Measurements from ENCODE around the gene KIF26A.

KIF26A gene

DNA sequence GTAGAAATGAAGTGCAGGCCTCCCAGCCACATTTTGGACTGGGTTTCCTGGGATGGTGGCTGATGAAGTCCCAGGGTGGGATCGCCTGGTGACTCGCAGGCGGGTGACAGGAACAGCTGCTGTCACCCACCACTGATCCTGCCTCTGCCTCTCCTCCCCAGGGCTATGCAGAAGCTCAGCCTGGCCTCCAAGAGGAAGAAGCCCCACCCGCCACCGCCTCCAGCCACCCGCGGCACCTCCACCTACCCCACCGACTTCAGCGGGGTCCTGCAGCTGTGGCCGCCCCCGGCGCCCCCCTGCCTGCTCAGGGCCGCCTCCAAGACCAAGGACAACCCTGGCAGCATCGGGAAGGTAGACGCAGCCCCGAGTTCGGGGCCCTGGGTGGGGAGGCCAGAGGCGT is 28.3 kb downstream of the KIF26A start:
- TF ChIP-seq, protein P1, sequence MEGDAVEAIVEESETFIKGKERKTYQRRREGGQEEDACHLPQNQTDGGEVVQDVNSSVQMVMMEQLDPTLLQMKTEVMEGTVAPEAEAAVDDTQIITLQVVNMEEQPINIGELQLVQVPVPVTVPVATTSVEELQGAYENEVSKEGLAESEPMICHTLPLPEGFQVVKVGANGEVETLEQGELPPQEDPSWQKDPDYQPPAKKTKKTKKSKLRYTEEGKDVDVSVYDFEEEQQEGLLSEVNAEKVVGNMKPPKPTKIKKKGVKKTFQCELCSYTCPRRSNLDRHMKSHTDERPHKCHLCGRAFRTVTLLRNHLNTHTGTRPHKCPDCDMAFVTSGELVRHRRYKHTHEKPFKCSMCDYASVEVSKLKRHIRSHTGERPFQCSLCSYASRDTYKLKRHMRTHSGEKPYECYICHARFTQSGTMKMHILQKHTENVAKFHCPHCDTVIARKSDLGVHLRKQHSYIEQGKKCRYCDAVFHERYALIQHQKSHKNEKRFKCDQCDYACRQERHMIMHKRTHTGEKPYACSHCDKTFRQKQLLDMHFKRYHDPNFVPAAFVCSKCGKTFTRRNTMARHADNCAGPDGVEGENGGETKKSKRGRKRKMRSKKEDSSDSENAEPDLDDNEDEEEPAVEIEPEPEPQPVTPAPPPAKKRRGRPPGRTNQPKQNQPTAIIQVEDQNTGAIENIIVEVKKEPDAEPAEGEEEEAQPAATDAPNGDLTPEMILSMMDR (conservative IDR thresholded peaks at IDR 0.05; ENCODE audit: low read depth): no peak
- ChIA-PET POLR2A (ENCODE audit: low non-redundant PET) (no interaction called here), CTCF (no interaction called here)
- DNase-seq (ENCODE audit: low spot score): no peak
- H3K27ac ChIP-seq: no peak overlapping the region

DNA sequence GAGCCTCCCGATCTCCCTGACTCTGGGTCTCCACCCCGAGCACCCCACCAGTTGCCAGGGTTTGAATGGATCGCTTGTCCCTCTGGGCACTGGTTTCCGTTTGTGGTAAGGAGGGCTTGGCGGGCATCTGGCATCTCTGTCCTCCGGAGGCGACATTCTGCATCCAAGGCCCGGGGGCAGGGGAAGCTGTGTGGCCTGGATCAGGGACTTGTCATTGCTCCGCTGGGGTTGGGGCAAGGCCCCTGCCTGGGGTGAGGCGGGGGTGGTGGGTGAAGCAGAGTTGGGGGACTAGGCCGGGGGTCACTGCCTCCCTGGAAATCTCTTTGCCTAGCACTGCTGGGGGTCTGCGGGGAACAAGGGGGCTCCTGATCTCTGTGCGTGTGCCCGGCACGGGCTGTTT is 30.2 kb downstream of the KIF26A start:
- H3K27ac ChIP-seq: no peak overlapping the region; the same call in 1 of the 2 replicates
- POLR2A ChIA-PET (ENCODE audit: low non-redundant PET): no interaction called here
- TF ChIP-seq, protein P1 (conservative IDR thresholded peaks at IDR 0.05; ENCODE audit: low read depth): no peak
- CTCF ChIA-PET: no interaction called here
- no peak for DNase-seq (ENCODE audit: low spot score)

DNA sequence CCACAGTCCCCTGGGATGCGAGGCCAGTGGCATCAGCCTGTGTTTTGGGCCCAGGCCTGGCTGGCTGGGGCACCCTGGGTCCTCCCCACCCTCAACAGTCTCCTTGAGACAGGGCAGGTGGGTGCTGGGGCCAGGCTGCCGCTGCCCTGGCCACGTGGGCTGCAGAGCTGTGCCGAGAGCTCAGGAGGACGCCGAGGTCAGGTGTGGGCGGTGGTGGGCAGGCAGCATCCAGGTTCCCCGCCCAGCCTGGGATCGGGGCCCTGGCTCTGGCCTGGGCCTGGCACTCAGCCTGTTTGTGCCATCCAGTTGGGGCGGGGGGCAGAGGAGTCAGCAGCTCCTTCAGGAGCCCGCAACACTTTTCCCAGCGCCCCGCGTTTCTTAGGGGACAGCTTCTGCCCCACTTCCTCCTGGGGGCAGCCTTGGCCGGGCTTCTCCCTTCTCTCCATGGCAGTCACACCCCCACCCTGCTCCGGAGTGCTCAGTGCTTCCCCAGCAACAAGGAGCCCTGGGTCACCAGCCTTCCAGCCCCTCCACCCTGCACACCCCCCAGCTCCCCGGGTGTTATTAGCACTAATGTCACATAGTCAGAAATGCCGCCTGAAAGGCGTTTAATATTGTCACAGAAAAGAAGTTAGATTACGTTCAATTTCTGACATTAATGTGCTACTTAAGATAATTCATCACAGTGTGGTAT is 30.8 kb downstream of the KIF26A start:
- H3K27ac ChIP-seq: no peak overlapping the region; the same call in 1 of the 2 replicates
- no peak for DNase-seq (ENCODE audit: low spot score)
- ChIA-PET CTCF (no interaction called here), POLR2A (ENCODE audit: low non-redundant PET) (no interaction called here)
- TF ChIP-seq, protein P1 (conservative IDR thresholded peaks at IDR 0.05; ENCODE audit: low read depth): no peak

DNA sequence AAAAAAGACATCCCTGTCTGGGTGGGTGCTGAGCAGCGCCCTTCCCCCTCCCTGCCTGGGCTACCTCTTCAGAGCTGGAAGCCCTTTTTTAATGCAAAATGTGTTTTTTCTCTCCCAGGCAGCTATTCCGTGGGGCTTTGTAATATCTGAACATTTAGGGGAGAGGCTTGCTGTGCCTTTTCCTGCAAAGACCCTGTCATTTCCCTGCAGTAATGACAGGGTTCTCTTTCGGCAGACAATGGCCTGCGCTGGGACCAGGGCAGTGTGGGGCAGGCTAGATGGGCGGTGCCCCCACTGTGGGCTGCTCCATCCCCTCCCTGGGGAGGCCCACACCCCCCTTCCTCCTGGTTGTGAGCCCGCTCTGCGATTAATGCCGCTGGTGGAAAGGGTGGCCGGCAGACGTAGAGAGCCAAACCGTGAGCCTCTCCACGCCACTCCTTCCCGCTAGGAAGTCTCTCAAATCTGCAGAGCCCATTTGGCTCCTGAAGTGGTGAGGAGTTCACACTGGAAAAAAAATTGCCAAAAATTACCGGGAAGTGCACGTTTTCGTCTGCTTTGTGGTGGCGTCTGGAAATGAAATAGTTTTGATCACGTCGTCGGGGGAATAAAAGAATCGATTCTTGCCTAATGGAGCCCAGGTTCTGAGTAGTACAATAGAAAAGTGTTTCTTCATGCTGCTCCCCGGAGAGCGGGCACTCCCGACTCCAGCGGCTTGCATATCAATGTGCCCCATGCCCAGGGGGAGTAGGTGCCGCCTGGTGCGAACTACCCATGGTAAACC is 31.5 kb downstream of the KIF26A start:
- ChIA-PET CTCF (no interaction called here), POLR2A (ENCODE audit: low non-redundant PET) (no interaction called here)
- H3K27ac ChIP-seq: no peak overlapping the region
- no peak for DNase-seq (ENCODE audit: low spot score)
- TF ChIP-seq, protein P1 (conservative IDR thresholded peaks at IDR 0.05; ENCODE audit: low read depth): no peak

DNA sequence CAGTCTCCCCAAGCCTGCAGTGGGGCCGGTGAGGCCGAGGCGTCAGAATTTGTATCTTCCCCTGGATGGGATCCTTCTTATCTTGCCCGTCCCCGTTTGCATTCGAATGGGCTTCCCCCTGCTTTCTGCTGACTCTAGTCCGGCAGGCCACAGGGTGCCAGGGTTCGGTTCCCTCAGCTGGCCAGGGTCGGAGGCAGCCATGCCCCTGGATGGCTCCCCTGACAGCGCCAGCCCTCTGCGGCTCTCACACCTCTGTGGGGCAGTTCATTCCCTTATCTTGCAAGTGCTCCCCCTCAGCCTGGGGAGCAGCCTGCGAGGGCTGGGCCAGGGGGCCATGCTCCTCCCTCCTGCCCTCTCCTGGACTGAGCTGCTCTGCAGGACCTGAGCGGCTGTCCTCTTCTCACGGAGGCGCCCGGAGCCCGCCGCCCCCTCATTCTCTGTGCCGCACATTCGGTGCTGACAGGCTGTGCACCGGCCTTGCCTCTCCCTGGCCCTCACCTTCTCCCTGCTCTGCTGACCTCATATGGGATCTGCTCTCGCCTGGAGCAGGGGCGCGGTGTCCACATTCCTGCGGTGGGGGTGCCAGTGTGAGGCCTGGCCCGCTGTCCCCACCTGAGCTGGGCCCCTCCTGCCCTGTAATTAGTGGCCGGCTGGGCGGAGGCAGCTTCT is 32.8 kb downstream of the KIF26A start:
- peak; percentile 74 for DNase-seq (ENCODE audit: low spot score)
- TF ChIP-seq, protein P1 (conservative IDR thresholded peaks at IDR 0.05; ENCODE audit: low read depth): no peak
- CTCF ChIA-PET: interaction anchor here (0.6 kb wide), 1 partner anchor 19 kb away, joined by 3 read pairs; no protein-coding TSS in a partner anchor
- POLR2A ChIA-PET (ENCODE audit: low non-redundant PET): no interaction called here
- H3K27ac ChIP-seq: peak overlapping the region; percentile 65

DNA sequence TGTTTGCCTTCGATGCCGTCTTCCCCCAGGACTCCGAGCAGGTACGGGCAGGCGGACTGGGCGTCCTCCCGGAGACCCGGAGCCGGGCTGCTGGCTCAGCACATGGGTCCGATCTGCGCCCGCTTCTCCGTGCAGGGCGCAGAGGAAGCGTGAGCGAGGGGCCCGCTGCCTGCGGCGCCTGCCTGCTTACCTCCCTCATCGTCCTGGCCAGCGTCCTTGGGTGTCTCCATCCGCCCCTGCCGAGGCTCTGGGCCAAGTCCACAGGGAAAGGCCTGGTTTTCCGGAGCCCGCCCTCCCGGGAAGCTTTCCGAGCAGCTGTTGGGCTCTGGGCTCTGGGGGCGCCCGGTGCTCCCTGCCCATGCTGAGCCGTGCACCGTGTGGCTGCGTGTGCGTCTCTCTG is 33.5 kb downstream of the KIF26A start:
- ChIA-PET CTCF (interaction anchor here (0.6 to 0.7 kb wide), 2 partner anchors 12 to 20 kb away, joined by 3 to 5 read pairs; no protein-coding TSS in a partner anchor), POLR2A (ENCODE audit: low non-redundant PET) (no interaction called here)
- TF ChIP-seq, protein P1 (conservative IDR thresholded peaks at IDR 0.05; ENCODE audit: low read depth): no peak
- peak overlapping the region; percentile 65 for H3K27ac ChIP-seq
- DNase-seq (ENCODE audit: low spot score): peak; percentile 26

Data from RWPE1 (cell line).